Large intestine (tissue), 12 donors: ENCODE measurements around the gene BBC3. TPM values are rescaled to one million over a fixed set of nuclear protein-coding genes. Genes with fewer than 3 reads are reported as not detected.
"Not testable (repeated sequence)": the region's sequence is repeated elsewhere in the genome, so short reads cannot be mapped to it uniquely, and the experiment has no call there.

Experiments used
- DNase-seq, 2 donors: peaks; one replicate each; pipeline versions ENCODE4 v3.0.0 to v3.0.0-alpha.2; 2013
- H3K27ac ChIP-seq: one replicate; pipeline ENCODE4 v1.5.1; 2013; ENCODE audit warnings: low read length
- H3K27me3 ChIP-seq: 2 replicates; pipeline ENCODE4 v1.6.1; 2013; ENCODE audit warnings: low read length; ENCODE audit not compliant: control insufficient read depth, insufficient read depth
- H3K36me3 ChIP-seq: 2 replicates; pipeline ENCODE4 v1.6.1; 2013; ENCODE audit warnings: low read length; ENCODE audit not compliant: control insufficient read depth, insufficient read depth
- H3K4me1 ChIP-seq: one replicate; pipeline ENCODE4 v1.6.1; 2013; ENCODE audit warnings: low read length; ENCODE audit not compliant: control insufficient read depth, insufficient read depth
- H3K4me3 ChIP-seq: one replicate; pipeline ENCODE4 v1.5.1; 2013; ENCODE audit warnings: low read length
- H3K9me3 ChIP-seq: one replicate; pipeline ENCODE4 v1.6.1; 2013; ENCODE audit warnings: mild to moderate bottlenecking, low read depth, low read length, moderate library complexity; ENCODE audit not compliant: control insufficient read depth
- WGBS: methylation state at CpG from one replicate; pipeline ENCODE4 v1.1.5; 2013; ENCODE audit warnings: low lambda C conversion rate; ENCODE audit not compliant: insufficient coverage; 5-methylcytosine and 5-hydroxymethylcytosine counted together
- long read RNA-seq, 11 donors: transcript quantifications; one replicate each; lab custom pipeline, GENCODE V29; 2026
- polyA plus RNA-seq: library from polyadenylated mRNA; unstranded; fragments of 120-200 nt; gene quantifications from one replicate; pipeline ENCODE4 v1.2.1, GENCODE V29; 2013

Gene BBC3
- 2.1 TPM for polyA plus RNA-seq
- long read RNA-seq, donor 1, partial matches to known transcripts: 0 of 2 reads
- long read RNA-seq, donor 1, other reads (novel, unspliced or antisense): 0 of 2 reads
- long read RNA-seq, donor 2, partial matches to known transcripts: 0 of 3 reads
- long read RNA-seq, donor 2, other reads (novel, unspliced or antisense): 0 of 3 reads
- long read RNA-seq, donor 3, partial matches to known transcripts: 0 of 4 reads
- long read RNA-seq, donor 3, other reads (novel, unspliced or antisense): 0 of 4 reads
- long read RNA-seq, donor 4: 0 reads
- long read RNA-seq, donor 5, partial matches to known transcripts: 0 of 1 reads
- long read RNA-seq, donor 5, other reads (novel, unspliced or antisense): 0 of 1 reads
- long read RNA-seq, donor 6, partial matches to known transcripts: 0 of 6 reads
- long read RNA-seq, donor 6, other reads (novel, unspliced or antisense): 0 of 6 reads
- long read RNA-seq, donor 7, partial matches to known transcripts: 0 of 3 reads
- long read RNA-seq, donor 7, other reads (novel, unspliced or antisense): 0 of 3 reads
- long read RNA-seq, donor 8, partial matches to known transcripts: 0 of 6 reads
- long read RNA-seq, donor 8, other reads (novel, unspliced or antisense): 0 of 6 reads
- long read RNA-seq, donor 9, partial matches to known transcripts: 0 of 1 reads
- long read RNA-seq, donor 9, other reads (novel, unspliced or antisense): 0 of 1 reads
- long read RNA-seq, donor 10, partial matches to known transcripts: 0 of 4 reads
- long read RNA-seq, donor 10, other reads (novel, unspliced or antisense): 0 of 4 reads
- long read RNA-seq, donor 11, partial matches to known transcripts: 0 of 1 reads
- long read RNA-seq, donor 11, other reads (novel, unspliced or antisense): 0 of 1 reads

- H3K4me1 ChIP-seq: peaks cover 26% of the 10 kb centered on the region
Measured at GRCh38 chr19:47230921-47231214, at the start of gene BBC3. TSS of gene BBC3 (minus strand) at chr19:47231199. CDS start at chr19:47228431, 2,768 bp downstream.

GRCh38 chr19:47280183-47280797 is 49.3 kb upstream of the BBC3 start:
- Histone ChIP-seq H3K27me3 (no peaks in the 10 kb centered on the region), H3K9me3 (no peaks in the 10 kb centered on the region), H3K27ac (no peak overlapping the region), H3K4me1 (peaks cover 4% of the 10 kb centered on the region), H3K4me3 (no peak overlapping the region), H3K36me3 (no peaks in the 10 kb centered on the region)
- no CpG with 5 or more reads among the region's 13 CpGs for WGBS
- DNase-seq: no peak

More at GRCh38 chr19:47230921-47231214, at the start of gene BBC3:
- Histone ChIP-seq H3K27me3 (peaks cover 26% of the 10 kb centered on the region), H3K4me3 (peak within 1 kb of the TSS; percentile 60), H3K27ac (peak within 1 kb of the TSS; percentile 24), H3K9me3 (no peaks in the 10 kb centered on the region), H3K36me3 (no peaks in the 10 kb centered on the region)
- no peak for DNase-seq
- WGBS: no CpG with 5 or more reads among the region's 43 CpGs

GRCh38 chr19:47276513-47276912 is 45.5 kb upstream of the BBC3 start:
- peaks cover 12% of the 10 kb centered on the region for H3K4me1 ChIP-seq

DNA sequence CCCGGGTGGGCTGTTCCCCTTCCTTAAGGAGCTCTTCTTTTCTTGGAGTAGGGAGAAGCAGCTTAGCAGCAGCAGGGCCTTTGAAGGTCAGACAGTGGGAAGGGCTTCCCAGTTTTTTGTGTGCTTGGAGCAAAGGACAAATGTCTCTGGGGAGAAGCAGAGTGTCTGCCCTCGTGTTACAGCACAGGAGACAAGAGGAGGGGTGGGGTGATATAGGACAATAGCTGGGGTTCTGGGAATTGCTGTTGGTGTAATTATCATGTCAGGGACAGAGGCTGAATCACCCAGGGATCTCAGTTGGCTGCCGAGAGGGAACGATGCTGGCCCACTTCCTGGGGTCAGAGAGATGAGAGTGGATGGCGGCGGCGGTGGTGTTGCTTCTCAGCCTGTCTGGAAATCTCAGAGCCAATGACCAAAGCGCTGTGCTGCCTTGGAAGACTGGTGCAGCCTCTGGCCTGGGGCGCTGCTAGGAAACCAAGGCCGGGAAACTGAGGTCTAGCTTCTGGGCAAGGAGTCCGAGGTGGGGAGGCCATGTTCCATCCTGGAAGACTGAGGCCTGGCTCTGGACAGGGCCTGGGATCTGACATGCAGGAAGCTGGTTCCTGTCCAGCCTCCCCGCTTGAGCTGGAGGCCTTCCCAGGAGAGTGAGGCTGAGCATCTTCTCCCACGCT is 44.9 kb upstream of the BBC3 start:
- peaks cover 11% of the 10 kb centered on the region for H3K36me3 ChIP-seq
- DNase-seq: no peak
- peak overlapping the region; percentile 32 for H3K4me3 ChIP-seq
- WGBS: no CpG with 5 or more reads among the region's 13 CpGs
- no peak overlapping the region for H3K27ac ChIP-seq
- no peaks in the 10 kb centered on the region for H3K27me3 ChIP-seq
- no peaks in the 10 kb centered on the region for H3K9me3 ChIP-seq
- peaks cover 12% of the 10 kb centered on the region for H3K4me1 ChIP-seq

More at GRCh38 chr19:47276513-47276912, 45.5 kb upstream of the BBC3 start:
- WGBS: 83% methylated on average over 2 of the region's 3 CpGs
- H3K36me3 ChIP-seq, H3K27me3 ChIP-seq, DNase-seq, H3K27ac ChIP-seq, H3K9me3 ChIP-seq, H3K4me3 ChIP-seq: not testable (repeated sequence)

GRCh38 chr19:47274891-47275761 is 44.1 kb upstream of the BBC3 start:
- H3K27ac ChIP-seq: no peak overlapping the region
- no CpG with 5 or more reads among the region's 82 CpGs for WGBS
- peaks cover 12% of the 10 kb centered on the region for H3K4me1 ChIP-seq
- H3K27me3 ChIP-seq: no peaks in the 10 kb centered on the region
- peak overlapping the region; percentile 32 for H3K4me3 ChIP-seq
- DNase-seq: peak in 1 of 2 donors; percentile 54
- no peaks in the 10 kb centered on the region for H3K9me3 ChIP-seq
- H3K36me3 ChIP-seq: peaks cover 19% of the 10 kb centered on the region

- Histone ChIP-seq H3K4me3 (peak within 1 kb of the TSS; percentile 92), H3K27me3 (no peaks in the 10 kb centered on the region), H3K4me1 (peaks cover 12% of the 10 kb centered on the region), H3K9me3 (no peaks in the 10 kb centered on the region), H3K36me3 (peaks cover 24% of the 10 kb centered on the region), H3K27ac (peak within 1 kb of the TSS; percentile 95)
- WGBS: no CpG with 5 or more reads among the region's 72 CpGs
- DNase-seq: peak; percentile 94
Measured at GRCh38 chr19:47274071-47274890, 43.3 kb upstream of the BBC3 start, which contains the start of gene INAFM1. TSS of gene INAFM1 (plus strand) at chr19:47274885. CDS start at chr19:47274920, 35 bp downstream.

- WGBS: no CpG with 5 or more reads among the region's 54 CpGs
- peaks cover 29% of the 10 kb centered on the region for H3K36me3 ChIP-seq
- H3K9me3 ChIP-seq: no peaks in the 10 kb centered on the region
- peaks cover 12% of the 10 kb centered on the region for H3K4me1 ChIP-seq
- DNase-seq: peak; percentile 93 to 94
- H3K4me3 ChIP-seq: peak overlapping the region; percentile 92
- no peaks in the 10 kb centered on the region for H3K27me3 ChIP-seq
- H3K27ac ChIP-seq: peak overlapping the region; percentile 95
Measured at GRCh38 chr19:47273313-47274070, 42.5 kb upstream of the BBC3 start.

- H3K4me1 ChIP-seq: peaks cover 12% of the 10 kb centered on the region
- peak; percentile 32 to 38 for DNase-seq
- no peaks in the 10 kb centered on the region for H3K9me3 ChIP-seq
- H3K36me3 ChIP-seq: peaks cover 33% of the 10 kb centered on the region
- peak overlapping the region; percentile 72 for H3K27ac ChIP-seq
- peak overlapping the region; percentile 92 for H3K4me3 ChIP-seq
- no peaks in the 10 kb centered on the region for H3K27me3 ChIP-seq
- WGBS: 100% methylated on average over 1 of the region's 42 CpGs
Measured at GRCh38 chr19:47272448-47273312, 41.7 kb upstream of the BBC3 start.
